CD4-positive, alpha-beta T cell (primary cell): Measurements from ENCODE around the gene KCNK1. TPM values are rescaled to one million over a fixed set of nuclear protein-coding genes. Genes with fewer than 3 reads are reported as not detected.

ENCODE experiments used
- ATAC-seq: fragments of 200-7000 bp; cut with Tn5 transposase; one replicate; pipeline ENCODE4 v1.10.0; 2022; ENCODE audit warnings: mild to moderate bottlenecking; ENCODE audit not compliant: poor library complexity
- CTCF ChIA-PET: fragments of 350-600 bp; sonication (Branson Sonifier 250); formaldehyde crosslinking; loops from one replicate; lab custom pipeline; 2021; ENCODE audit warnings: antibody characterized with exemption, inconsistent platforms; lab: Charles Lee
- POLR2A ChIA-PET: fragments of 350-600 bp; sonication (Branson Sonifier 250); formaldehyde crosslinking; loops from one replicate; lab custom pipeline; 2021; ENCODE audit warnings: antibody characterized with exemption, inconsistent platforms; lab: Charles Lee
- DNase-seq, 14 experiments: peaks; one replicate each; pipeline ENCODE4 v3.0.0-alpha.2; 2013 to 2020; ENCODE audit warnings: mixed read lengths in 2 of 14
- H3K27ac ChIP-seq, 2 donors: one replicate each; pipeline versions ENCODE4 v1.5.1 to v1.7.0; 2013; ENCODE audit warnings: low read length in 2 of 2, low read depth in 1 of 2, mild to moderate bottlenecking in 1 of 2
- H3K27me3 ChIP-seq, 2 experiments: 1 replicate in 1 of 2; 2 replicates in 1 of 2; pipeline versions ENCODE4 v1.6.1 to v1.7.0; 2013; ENCODE audit warnings: low read length in 2 of 2, control low read depth in 1 of 2, mild to moderate bottlenecking in 1 of 2, moderate library complexity in 1 of 2; ENCODE audit not compliant: insufficient read depth in 2 of 2, control insufficient read depth in 1 of 2
- H3K36me3 ChIP-seq: one replicate; pipeline ENCODE4 v1.6.1; 2013; ENCODE audit warnings: low read length, control low read depth; ENCODE audit not compliant: insufficient read depth
- H3K4me1 ChIP-seq: one replicate; pipeline ENCODE4 v1.6.1; 2013; ENCODE audit warnings: low read length, control low read depth; ENCODE audit not compliant: insufficient read depth
- H3K4me3 ChIP-seq: one replicate; pipeline ENCODE4 v1.5.1; 2013; ENCODE audit warnings: mild to moderate bottlenecking, low read length, moderate library complexity
- H3K9me3 ChIP-seq, 2 experiments: 1 replicate in 1 of 2; 2 replicates in 1 of 2; pipeline versions ENCODE4 v1.6.1 to v1.7.0; 2013; ENCODE audit warnings: low read length in 2 of 2, mild to moderate bottlenecking in 2 of 2, control low read depth in 1 of 2, moderate library complexity in 1 of 2; ENCODE audit not compliant: control insufficient read depth in 1 of 2, insufficient read depth in 1 of 2
- H3K27ac Mint-ChIP-seq: one replicate; pipeline ENCODE4 v1.8.0; 2020; ENCODE audit warnings: mixed read lengths
- H3K27me3 Mint-ChIP-seq: one replicate; pipeline ENCODE4 v1.8.0; 2021; ENCODE audit warnings: mixed read lengths
- H3K36me3 Mint-ChIP-seq: one replicate; pipeline ENCODE4 v1.8.0; 2021; ENCODE audit warnings: low read depth, mixed read lengths
- H3K4me1 Mint-ChIP-seq: one replicate; pipeline ENCODE4 v1.8.0; 2021; ENCODE audit warnings: low read depth, mixed read lengths
- H3K4me3 Mint-ChIP-seq: one replicate; pipeline ENCODE4 v1.8.0; 2020; ENCODE audit warnings: mild to moderate bottlenecking, mixed read lengths
- H3K9me3 Mint-ChIP-seq: one replicate; pipeline ENCODE4 v1.8.0; 2020; ENCODE audit warnings: mixed read lengths
- intact Hi-C, 2 experiments: fragments of 100-400 bp; cut with DNase I in 1 of 2; cut with micrococcal nuclease in 1 of 2; formaldehyde crosslinking; loops; one replicate each; pipeline versions ENCODE4 v1.15.1 to v1.9.0; 2023 to 2025; cut with DNase I, micrococcal nuclease
- total RNA-seq, 174 experiments: library from RNA in 2 of 174; stranded (reverse) in 2 of 174; gene quantifications; one replicate each; pipeline ENCODE4 v1.2.3 and lab custom pipeline; 2021 to 2026
- TF ChIP-seq, protein P1 (sequence below): fragments of 200-600 bp; IDR thresholded peaks from one replicate; pipeline ENCODE4 v1.8.0; 2022; ENCODE audit warnings: antibody characterized with exemption, mild to moderate bottlenecking

Gene KCNK1
- total RNA-seq, 2 experiments from 2014 or later: not detected

GRCh38 chr1:233700338-233700737 is 86.4 kb downstream of the KCNK1 start:
- intact Hi-C loops: no loop called here
- Histone ChIP-seq H3K4me1 (no peaks in the 10 kb centered on the region), H3K27ac (no peak overlapping the region), H3K27me3 (peaks cover 0 to 16% of the 10 kb centered on the region in 2 experiments), H3K4me3 (no peak overlapping the region), H3K9me3 (peaks cover 0 to 5% of the 10 kb centered on the region in 2 experiments), H3K36me3 (no peaks in the 10 kb centered on the region)
- ATAC-seq (no peak), DNase-seq (no peak)
- H3K9me3 Mint-ChIP-seq: peaks cover 2% of the 10 kb centered on the region
- TF ChIP-seq, protein P1, sequence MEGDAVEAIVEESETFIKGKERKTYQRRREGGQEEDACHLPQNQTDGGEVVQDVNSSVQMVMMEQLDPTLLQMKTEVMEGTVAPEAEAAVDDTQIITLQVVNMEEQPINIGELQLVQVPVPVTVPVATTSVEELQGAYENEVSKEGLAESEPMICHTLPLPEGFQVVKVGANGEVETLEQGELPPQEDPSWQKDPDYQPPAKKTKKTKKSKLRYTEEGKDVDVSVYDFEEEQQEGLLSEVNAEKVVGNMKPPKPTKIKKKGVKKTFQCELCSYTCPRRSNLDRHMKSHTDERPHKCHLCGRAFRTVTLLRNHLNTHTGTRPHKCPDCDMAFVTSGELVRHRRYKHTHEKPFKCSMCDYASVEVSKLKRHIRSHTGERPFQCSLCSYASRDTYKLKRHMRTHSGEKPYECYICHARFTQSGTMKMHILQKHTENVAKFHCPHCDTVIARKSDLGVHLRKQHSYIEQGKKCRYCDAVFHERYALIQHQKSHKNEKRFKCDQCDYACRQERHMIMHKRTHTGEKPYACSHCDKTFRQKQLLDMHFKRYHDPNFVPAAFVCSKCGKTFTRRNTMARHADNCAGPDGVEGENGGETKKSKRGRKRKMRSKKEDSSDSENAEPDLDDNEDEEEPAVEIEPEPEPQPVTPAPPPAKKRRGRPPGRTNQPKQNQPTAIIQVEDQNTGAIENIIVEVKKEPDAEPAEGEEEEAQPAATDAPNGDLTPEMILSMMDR: no peak
- H3K27ac Mint-ChIP-seq: no peak overlapping the region
- H3K4me1 Mint-ChIP-seq: no peaks in the 10 kb centered on the region
- POLR2A ChIA-PET: no interaction called here
- CTCF ChIA-PET: no interaction called here
- H3K4me3 Mint-ChIP-seq: no peak overlapping the region
- H3K36me3 Mint-ChIP-seq: no peaks in the 10 kb centered on the region
- peaks cover 37% of the 10 kb centered on the region for H3K27me3 Mint-ChIP-seq

DNA sequence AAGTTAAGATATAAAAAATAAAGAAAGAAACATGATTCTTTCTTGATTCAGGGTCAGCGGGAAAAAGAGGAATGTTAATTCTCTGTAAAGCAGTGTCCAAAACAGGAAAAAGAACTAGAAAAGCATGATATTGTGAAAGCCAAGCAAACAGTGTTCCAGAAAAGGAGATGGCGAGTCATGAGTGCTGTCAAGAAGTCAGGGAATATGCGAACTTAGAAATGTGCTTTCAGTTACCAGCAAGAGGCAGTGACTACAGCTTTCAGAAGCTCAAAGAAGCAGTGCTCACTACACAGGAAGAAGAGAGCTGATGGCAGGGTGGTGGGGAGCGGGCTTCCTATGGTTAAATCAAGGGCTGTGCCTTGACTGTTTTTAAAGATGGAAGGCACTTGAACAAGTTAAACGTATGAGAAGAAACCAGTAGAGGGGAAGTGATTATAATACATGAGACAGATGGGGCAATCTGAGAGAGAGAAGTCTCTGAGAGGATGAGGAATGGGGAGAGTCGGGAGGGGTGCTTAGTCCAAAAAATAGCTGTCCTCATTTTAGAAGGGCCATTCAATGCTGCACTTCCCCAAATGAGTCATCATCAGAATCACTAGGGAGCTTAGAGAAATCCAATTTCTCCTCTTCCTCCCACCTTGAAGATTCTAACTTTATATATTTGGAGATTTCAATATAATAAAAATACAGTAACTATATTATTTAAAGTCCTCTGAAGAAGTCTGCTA is 90.4 kb downstream of the KCNK1 start:
- Histone ChIP-seq H3K9me3 (peaks cover 0 to 2% of the 10 kb centered on the region in 2 experiments), H3K4me1 (no peaks in the 10 kb centered on the region), H3K27ac (no peak overlapping the region), H3K27me3 (peaks cover 0 to 11% of the 10 kb centered on the region in 2 experiments), H3K4me3 (no peak overlapping the region), H3K36me3 (no peaks in the 10 kb centered on the region)
- DNase-seq (no peak), ATAC-seq (no peak)
- Mint-ChIP-seq H3K9me3 (no peaks in the 10 kb centered on the region), H3K27ac (no peak overlapping the region), H3K4me3 (no peak overlapping the region), H3K36me3 (no peaks in the 10 kb centered on the region), H3K4me1 (no peaks in the 10 kb centered on the region), H3K27me3 (peaks cover 20% of the 10 kb centered on the region)
- TF ChIP-seq, protein P1: no peak
- CTCF ChIA-PET: no interaction called here
- POLR2A ChIA-PET: no interaction called here
- intact Hi-C loops: no loop called here

DNA sequence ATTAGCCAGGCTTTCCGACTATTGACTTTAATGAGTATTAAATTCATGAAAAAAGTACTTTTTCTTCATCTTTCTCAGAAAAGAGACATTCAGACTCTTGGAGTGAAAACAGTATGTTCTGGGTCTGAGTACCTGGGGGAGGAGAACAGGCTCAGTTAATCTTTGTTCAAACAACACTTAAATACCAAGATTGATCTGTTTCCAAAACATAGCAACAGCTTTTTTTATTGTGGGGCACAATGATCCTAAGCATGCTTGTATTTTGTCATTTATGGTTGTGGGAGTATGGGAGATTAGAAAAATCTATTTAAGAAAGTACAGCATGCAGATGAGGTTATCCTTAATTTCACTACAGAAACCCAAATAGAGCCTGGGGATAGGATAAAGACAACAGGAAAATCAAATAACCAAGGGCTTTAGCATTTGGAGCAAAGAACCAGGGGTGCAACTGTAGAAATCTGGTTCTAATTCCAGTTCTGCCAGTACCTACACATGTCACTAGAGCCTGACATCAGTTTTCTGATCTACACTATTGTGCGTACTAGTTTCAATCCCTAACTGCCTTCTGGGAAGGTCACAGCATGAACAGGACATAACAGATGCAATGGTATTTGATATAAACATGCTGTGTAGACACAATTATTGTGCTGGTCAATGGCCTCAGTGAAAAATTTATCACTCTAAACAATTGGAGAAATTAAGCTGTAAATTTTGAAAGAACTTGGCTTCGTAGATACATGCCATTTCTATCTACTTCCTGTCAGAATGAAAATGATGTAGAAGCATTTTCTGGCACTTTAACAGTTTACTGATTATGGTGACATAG is 91.2 kb downstream of the KCNK1 start:
- H3K4me3 ChIP-seq: no peak overlapping the region
- CTCF ChIA-PET: no interaction called here
- TF ChIP-seq, protein P1: no peak

More for the DNA sequence above, 91.2 kb downstream of the KCNK1 start:
- intact Hi-C loops: no loop called here
- Histone ChIP-seq H3K27ac (no peak overlapping the region), H3K4me1 (no peaks in the 10 kb centered on the region), H3K36me3 (no peaks in the 10 kb centered on the region), H3K9me3 (no peaks in the 10 kb centered on the region), H3K27me3 (peaks cover 0 to 11% of the 10 kb centered on the region in 2 experiments)
- Mint-ChIP-seq H3K4me3 (no peak overlapping the region), H3K27ac (no peak overlapping the region), H3K36me3 (no peaks in the 10 kb centered on the region), H3K27me3 (peaks cover 18% of the 10 kb centered on the region), H3K9me3 (no peaks in the 10 kb centered on the region), H3K4me1 (no peaks in the 10 kb centered on the region)
- POLR2A ChIA-PET: no interaction called here
- ATAC-seq: no peak
- DNase-seq: no peak
